Renal cortical epithelial cell (primary cell): ENCODE data around the gene TDRD9. TPM values are rescaled to one million over a fixed set of nuclear protein-coding genes. Genes with fewer than 3 reads are reported as not detected.

Experiments
- DNase-seq: peaks from one replicate; pipeline ENCODE4 v3.0.0-alpha.2; 2011; ENCODE audit warnings: low read depth
- total RNA-seq: library from RNA; depleted of rRNA; stranded (reverse); fragments of >200 nt; gene quantifications from 2 replicates; pipeline ENCODE4 v1.2.3, GENCODE V29; 2014

The TDRD9 gene
- total RNA-seq, 1 donor from 2014 or later = 4.5 TPM

GRCh38 chr14:104066719-104067295, 138.6 kb downstream of the TDRD9 start:
- no peak for DNase-seq

DNA sequence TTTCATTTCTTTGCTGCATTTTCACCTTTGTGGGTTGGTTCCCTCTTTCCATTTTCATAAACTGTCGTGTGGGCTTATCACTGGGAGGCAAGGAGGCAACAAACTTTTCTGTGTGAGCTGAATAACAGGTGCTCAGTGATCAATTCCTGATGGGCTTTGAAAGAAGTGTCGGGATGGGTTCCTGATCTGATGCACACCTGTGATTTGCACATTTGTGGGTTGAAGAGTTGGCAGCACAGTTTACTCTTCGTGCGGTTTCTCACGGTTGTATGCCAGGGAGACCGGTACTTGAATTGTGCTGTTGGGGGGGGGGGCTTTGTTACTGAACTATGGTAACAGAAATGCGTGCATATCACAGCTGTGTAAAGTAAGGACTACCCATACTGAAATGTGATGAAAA, 141.3 kb downstream of the TDRD9 start:
- no peak for DNase-seq

GRCh38 chr14:104072586-104072985, 144.3 kb downstream of the TDRD9 start:
- DNase-seq = no peak

GRCh38 chr14:104073764-104074163, 145.5 kb downstream of the TDRD9 start:
- DNase-seq = no peak

- peak; percentile 19 for DNase-seq
These were observed 147.4 kb downstream of the TDRD9 start for GRCh38 chr14:104075530-104076151.

DNA sequence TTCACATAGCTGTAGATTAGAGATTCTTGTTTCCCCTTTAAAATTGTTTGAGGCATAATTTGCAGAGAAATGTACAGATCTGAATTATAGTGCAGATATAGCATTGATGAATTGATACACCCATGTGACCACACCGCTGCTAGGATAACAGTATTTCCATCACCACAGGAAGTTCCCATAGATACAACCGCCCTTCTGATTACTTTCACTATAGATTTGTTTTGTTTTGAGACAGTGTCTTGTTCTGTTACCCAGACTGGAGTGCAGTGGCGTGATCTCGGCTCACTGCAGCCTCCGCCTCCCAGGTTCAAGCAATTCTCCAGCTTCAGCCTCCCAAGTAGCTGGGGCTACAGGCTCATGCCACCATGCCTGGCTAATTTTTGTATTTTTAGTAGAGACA, 148.5 kb downstream of the TDRD9 start:
- DNase-seq = no peak

GRCh38 chr14:104078031-104078455, 149.8 kb downstream of the TDRD9 start:
- peak; percentile 86 for DNase-seq

DNA sequence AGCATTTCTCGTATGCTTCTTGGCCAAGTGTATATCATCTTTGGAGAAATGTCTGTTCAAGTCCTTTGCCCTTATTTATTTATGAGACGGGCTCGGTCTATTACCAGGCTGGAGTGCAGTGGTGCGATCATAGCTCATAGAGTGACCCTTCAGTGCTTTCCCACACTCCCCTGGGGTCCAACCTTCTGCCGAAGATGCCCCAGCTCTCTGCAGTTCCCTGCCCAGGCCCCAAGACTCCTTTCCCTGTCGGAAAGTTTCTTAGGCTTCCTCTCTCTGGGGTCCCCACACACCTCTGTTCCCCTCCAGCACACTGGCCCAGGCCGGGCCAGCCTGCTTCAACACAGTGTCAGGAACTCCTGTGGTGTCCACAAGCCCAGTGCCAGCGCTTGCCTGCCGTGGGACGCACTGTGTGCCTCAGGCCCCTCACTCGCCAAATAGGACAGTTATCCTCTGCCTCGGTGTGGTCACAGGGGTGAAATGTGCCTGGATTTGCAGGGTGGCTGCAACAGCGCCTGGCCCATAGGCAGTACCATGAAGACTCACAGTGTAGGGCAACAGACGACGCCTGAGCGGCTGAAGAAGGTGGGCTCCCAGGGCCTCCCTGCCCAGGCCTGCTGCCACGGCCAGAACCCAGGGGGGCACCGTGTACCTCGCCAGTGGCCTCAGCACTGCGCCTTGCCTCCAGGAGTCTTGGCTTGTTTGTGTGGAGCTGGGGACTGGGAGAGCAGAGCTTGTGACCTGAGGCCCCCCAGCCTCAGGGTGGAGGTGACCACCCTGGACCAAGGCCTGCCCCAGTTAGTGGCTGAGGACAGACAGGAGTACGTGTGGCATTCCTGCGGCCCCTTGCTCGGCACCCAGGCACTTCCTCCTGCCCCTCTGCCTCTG, 152.4 kb downstream of the TDRD9 start:
- DNase-seq = no peak

DNA sequence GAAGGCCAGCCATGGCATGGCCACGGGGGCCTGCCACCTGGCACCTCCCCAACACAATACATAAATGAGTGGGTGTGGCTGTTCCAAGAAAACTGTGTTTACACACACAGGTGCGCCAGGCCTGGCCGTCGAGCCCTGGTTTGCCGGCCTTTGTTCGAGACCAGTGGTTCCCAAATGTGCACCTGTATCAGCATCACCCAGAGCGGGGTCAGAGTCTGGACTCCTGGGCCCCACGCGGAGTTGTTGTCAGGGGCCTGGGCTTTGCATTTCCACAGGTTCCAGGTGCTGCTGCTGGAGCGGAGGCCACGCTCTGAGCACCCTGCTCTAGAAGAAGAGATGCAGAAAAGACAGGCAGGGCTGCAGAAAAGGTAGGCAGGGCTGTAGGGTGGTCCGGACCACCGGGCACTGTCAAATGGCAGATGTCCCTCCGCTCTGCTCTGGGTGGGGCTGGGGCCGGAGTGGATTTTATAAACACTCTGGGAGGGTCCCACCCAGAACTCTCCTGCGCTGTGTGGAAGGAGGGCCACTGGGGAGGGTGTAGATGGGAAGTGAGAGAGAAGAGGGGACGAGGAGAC, 153.1 kb downstream of the TDRD9 start:
- no peak for DNase-seq

- DNase-seq = no peak
These were observed 153.8 kb downstream of the TDRD9 start for GRCh38 chr14:104081951-104082464.

DNA sequence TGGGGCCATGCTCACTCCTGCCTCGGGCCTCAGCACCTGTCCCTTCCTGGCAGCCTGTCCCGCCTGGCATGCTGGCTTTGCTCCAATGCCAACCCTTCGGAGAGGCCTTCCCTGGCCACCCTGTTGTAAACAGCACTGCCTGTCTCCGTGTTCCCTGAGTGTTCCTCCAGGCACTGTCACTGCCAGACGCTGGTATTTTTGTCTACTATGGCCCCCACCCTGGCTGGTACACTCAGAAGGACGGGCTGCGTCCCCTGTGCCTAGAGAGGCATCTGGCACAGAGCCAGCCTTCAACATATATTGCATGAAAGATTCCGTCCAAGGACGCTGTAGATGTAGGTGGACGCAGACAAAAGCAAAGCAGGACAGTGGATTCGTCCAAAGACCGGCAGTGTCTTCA, 154.6 kb downstream of the TDRD9 start:
- no peak for DNase-seq

DNA sequence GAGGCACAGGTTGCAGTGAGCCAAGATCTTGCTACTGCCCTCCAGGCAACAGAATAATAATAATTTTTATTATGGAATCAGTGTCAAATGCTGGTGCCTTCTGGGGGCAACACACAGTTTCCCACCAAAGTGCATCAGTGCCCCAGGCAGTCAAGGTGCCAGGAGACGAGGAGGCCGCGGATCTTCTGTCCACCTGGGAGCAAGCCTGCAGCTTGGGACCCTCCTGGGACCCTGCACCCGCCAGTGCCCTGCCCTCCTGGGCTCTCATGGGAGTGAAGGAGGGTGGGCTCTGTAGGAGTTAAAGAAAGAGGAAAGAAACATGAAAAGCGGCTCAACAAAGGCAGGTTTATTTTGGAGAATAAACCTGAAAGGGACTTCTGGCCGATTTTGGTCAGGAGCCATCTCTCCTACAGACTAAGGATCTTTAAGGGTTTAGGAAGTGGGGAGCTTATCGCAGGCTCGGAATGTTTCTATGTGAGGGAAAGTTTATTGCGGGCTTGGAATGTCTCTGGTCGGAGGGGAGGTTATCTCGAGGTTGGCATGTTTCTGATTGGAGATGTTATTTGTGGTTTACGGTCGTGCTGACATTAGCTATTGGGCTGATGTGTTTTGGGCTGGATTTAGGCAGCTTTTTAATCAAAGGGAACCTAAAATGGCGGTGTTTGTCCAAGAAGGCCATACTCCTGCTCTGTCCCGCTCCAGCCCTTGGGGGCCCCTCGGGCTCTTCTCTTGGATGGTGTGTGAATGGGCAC, 156.2 kb downstream of the TDRD9 start:
- DNase-seq = no peak

DNA sequence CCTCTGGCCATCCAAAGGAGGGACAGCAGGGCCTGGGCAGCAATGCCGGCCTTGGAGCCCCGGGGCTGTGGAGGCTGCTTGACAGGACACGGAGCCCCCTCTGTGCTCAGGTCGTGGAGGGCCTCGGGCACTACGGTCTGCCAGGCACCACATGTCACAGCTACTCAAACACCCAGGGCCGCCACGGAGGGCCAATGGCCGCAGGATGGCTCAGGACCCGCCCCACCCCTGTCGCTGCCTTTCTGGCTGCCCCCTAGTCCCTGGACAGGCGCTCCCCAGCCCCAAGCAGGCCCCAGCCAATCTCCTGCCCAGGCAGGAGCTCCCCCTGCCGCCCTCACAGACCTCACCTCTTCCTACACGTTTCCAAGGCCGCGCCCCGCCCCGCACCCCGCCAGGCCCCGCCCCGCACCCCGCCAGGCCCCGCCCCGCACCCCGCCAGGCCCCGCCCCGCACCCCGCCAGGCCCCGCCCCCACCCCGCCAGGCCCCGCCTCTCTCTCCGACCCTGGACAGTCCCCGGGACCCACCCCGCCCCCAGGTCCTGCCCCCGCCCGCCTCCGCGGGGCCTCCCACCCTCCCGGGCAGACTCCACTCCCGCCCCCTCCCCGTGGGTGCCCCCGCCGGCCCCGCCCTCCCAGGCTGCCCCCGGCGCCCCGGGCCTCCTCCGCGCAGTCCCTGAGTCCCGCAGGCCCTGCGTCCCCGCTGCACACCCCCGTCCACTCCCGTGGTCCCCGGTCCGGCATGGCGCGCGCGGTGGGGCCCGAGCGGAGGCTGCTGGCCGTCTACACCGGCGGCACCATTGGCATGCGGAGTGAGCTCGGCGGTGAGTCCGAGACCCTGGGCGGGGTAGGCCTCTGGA, 157.0 kb downstream of the TDRD9 start, which contains the start of gene ASPG:
Gene ASPG (plus strand): TSS at position 669 of the 857 bp plus-strand sequence. CDS start 71 bp downstream, at position 740.
- no peak for DNase-seq

DNA sequence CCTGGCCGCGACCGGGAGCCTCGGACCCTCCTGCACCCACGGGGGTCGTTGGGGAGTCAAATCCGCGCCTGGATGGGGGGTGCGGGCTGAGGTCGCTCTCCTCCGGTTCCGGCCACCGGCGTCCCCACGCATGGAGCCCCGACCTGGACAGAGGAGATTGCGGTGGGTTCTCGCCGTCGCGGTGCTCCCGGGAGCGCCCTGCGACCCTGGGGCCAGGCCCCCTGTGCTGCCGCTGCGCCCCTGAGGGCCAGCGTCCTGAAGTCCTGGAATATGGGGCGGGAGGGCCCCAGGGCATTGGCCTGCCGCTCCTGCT, 157.6 kb downstream of the TDRD9 start:
- DNase-seq = no peak

DNA sequence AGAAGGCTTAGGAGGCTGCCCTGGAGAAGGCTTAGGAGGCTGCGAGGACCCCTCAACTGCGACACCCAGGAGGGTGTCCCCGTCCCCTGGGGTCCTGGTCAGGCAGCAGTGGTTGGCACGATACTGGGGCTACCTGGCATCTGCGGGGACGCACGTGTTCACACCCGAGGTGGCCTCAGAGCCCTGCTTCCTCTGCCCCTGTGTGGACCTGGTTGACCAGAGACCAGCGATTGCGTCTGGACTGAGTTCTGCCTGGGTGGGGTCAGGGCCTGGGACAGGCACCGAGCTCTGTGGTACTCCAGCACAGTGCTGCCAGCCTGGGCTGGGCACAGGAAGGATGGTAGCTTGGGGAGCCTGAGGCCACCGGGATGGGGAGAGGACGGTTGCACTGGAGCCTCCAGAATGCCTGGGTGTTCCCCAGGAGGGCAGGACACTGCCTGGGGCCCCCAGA, 158.0 kb downstream of the TDRD9 start:
- DNase-seq = no peak

- DNase-seq = no peak
These were observed 158.6 kb downstream of the TDRD9 start for GRCh38 chr14:104086661-104087461.

DNA sequence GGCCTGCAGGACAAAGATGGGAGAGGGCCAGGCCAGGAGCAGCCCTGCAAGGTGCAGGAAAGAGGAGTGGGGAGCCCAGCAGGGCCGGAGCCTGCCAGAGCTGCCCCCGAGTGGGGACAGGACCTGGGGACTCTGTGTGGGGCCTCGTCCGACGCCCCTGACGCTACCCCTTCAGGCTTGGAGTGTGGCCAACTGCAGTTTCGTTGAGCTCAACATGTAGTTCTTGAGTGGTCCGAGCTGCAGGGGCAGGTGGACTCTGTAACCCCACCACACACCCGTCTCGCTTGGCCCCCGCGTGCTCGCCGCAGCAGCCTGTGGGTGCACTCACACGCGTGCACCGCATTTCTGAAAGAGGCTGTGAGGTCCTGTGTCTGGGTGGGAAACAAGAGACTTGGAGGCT, 159.2 kb downstream of the TDRD9 start:
- no peak for DNase-seq

GRCh38 chr14:104087981-104088850, 160.0 kb downstream of the TDRD9 start:
- no peak for DNase-seq
